Stimulated activated CD4-positive, alpha-beta T cell treated with anti-CD3 and anti-CD28 coated beads, Interleukin-12 subunit alpha, Interleukin-12 subunit beta, amount 100 ng/mL, for 4 hours (primary cell): ENCODE results near the gene ASF1B.
"Not testable (repeated sequence)": the region's sequence is repeated elsewhere in the genome, so short reads cannot be mapped to it uniquely, and the experiment has no call there.

Source experiments
- DNase-seq: peaks from one replicate; pipeline ENCODE4 v3.0.0-alpha.2; 2020

The ASF1B gene

DNA sequence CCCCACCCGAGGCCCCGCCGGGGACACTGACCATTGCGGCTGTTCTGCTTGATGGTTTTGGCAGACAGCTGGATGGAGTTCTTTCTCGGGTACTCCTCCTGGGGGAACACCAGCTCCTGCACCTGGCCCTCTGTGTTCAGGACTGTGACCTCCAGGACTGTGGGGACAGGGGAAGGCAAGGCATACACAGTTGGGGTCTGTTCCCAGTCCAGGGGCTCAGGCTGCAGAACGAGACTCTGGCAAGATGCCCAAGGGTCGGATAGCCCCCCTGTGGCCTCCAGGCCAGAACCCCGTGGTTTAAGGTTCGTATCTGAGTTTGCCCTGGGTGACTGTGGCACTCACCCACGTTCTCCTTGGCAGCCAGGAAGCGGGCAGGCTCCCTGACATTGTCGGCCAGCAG, 22.7 kb upstream of the ASF1B start:
- no peak for DNase-seq

DNA sequence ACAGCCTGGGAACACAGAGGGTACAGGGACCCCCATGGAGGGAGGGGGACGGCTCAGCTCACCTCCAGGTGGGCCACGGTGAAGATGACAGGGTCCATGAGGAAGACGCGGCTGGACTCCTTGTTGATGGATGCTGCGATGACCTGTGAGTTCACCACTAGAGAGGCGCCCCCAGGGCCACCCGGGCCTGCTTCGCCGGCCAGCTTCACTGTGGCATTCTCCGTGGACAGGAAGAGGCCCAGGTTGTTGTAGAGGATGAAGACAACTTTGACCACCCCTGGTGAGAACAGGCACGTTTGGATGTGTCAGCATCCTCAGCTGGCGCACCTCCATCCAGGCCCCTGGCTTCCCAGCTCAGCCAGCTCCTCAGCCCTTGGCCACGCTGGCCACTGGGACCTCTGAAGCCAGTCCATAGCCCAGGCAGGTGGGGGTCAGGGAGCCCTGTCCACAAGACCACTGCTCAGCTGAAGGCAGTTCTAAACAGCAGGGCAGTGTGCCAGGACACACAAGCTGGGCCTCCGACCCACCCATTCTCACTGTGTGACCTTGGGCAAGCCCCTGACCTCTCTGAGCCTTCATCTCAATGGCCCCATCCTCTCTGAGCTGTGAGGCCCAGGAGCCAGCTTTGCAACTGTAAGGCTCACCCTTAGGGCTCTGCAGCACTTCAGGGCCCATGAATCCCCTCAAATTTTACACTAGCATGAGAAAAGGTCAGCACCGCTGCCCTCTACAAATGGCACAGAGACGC, 22.1 kb upstream of the ASF1B start:
- no peak for DNase-seq

DNA sequence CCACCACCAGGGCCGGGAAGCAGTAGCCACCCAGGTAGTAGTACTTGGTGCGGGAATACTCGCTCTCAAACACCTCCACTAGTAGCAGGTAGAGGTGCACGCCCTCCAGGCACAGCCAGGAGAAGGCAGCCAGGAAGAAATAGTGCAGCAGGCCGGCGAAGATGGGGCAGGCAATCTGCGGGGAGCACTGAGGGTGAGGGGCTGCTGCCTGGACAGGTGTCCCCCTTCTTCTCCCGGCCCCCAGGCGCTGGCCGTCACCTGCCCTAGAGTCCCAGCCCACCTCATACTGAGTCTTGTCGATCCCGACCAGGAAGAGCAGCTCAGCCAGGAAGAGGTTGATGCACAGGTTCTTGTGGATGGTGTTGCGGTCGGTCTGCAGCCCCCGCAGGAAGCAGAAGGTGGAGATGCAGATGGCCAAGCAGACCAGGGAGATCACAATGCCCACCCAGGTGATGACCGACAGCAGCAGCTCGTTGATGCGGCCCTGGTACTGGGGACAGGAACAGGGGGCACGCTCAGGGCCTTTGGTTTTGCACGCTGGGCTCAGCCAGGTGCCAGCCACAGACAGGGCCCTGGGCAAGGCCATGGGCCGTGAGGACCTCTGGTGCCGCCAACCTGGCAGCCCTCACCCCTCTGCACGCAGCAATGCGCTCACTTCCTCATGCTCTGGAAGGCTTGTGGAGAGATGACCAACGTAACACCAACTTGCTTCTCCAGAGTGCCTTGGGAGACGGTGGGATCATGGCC, 20.8 kb upstream of the ASF1B start:
- no peak for DNase-seq

DNA sequence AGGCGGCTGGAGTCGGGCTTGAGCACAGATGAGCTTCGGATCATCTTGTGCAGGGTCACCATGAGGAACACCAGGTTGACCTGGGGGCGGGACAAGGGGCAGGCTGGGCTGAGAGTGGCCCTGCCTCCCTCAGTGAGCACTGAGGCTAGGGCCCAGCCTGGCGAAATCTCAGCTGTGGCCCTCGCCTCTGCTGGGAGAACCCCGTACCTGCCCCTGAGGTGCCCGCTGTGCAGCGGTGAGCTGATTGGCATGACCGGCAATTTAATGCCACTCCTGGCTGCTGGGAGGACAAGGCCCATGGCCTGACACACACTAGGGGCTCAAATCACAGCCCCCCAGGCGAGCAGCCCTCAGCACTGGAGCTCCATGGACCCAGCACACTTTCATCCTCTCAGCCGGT, 19.7 kb upstream of the ASF1B start:
- DNase-seq = no peak

DNA sequence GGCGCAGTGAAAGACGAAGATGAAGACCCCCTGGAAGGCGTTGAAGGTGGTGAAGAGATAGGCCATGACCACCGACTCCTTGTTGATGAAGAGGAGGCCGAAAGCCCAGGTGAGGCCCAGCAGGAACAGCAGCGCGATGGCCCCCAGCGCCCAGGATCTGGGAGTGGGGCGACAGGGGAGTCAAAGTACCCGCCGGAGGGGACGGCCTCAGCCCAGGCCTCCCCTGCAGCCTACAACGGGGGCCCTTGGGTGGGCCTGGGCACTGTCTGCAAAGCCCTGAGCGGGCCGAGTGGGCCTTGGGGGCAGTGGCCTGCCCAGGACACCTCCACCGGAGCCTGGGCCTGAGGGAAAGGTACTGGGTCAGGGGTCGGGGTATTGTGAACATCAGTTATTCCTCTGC, 19.0 kb upstream of the ASF1B start:
- DNase-seq = no peak

DNA sequence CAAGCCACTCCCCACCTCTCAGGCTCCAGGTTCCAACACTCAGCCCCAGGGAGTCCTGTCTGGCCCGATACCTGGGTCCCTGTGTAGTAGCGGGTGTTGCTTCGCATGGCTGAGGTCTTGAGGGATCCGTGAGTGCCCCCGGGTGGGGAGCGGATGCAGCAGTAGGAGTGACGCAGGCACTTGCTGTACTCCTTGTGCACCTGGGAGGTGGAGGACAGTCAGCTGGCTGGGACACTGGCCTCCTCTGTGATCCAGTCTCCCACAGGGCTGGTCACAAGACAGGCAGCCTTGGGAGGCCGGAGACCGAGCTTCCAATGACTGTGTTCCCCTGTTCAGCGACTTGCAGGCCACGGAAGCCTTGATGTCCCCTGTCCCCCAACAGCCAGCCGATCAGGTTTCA, 16.3 kb upstream of the ASF1B start:
- no peak for DNase-seq

DNA sequence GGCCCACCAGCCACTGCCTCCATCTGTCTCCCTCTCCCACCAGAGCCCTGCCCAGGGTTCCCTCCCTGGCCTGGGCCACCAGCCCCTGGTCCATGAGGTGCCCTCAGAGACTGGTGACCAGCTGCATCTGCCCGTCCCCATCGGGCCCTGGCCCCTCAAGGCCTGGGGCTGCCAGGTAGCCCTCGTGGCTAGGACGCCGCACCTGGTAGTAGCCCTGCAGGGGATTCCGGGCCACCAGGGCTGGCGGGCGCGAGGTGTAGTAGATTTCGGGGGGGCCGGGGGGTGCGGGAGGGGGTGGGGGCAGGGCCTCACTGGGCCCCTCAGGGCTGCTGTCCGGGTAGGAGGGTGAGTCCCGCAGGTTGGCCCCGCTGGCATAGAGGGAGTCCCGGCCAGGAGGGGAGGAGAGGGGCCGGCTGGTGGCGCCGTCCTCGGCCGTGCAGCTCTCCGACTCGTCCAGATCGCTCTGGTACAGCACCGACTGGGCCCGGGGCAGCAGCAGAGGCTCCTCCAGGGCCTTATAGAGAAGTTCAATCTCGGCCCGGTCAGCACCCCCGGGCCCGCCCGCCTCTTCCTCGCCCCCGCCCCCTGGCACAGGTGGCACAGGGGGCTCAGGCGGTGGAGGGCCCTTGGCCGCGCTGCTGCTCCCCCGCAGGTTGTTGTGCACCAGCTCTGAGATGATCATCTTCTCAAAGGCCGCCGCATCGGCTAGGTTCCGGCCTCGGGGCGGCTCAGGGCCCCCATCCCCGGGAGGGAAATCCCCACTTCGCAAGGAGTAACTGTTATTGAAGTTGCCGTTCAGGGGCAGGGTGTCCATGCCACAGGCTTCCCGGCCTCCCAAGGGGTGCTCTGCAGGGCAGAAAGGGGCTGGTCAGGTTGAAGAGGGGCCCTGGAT, 14.6 kb upstream of the ASF1B start:
- no peak for DNase-seq

DNA sequence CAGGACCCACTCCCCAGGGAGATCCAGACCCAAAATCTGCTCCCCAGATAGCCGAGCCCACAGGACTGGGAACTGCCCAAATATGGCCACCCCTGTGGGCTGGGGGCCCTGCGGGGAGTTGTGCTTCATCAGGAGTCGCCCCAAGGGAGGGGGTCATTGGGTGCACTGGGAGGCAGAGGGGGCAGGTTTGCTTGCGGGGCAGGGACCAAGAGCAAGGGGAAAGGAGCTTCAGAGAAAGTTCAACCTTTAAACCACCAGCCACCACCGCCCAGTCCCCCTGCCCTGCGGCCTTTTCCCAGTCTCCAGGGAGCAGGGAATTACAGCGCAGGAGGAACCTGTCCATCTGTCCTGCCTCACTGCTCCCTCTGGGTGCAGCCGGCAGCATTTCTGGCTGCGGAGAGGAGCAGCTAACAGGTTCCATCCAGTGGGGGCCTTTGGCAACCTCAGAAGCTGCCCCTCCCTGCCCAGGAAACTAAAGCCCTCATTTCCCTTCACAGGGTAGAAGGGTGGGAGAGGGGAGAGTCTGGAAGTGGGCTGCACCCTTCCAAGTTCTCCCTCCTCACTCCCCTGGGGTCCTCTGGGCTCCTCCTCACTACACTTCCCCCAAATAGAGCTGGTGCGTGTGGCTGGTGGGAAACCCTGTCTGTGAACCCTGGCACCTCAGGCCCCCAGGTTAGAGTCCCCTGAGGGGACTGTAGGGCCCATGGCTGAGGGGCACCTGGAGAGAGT, 13.8 kb upstream of the ASF1B start:
- DNase-seq = no peak

DNA sequence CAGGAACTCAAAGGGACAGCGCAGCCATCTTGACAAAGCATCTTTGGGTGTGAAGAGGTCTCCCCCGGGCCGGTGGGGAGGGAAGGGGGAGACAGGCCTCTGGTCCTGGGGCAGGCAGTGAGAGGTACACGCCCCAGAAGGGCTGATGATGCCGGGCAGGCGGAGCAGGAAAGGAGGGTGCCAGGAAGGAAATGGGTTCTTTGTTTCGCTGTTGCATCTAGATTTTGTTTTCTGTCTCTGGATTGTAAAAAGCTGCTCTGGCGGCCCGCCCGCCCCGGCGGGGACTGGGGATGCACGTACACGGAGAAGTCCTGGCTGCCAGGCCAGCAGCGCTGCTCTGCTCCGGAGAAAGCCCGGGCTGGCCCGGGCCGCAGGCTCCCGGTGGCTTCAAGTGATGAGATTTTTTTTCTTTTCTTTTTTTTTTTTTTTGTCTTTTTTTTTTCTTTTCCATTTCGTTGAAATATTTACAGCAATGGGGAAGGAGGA, 13.2 kb upstream of the ASF1B start:
- peak; percentile 38 for DNase-seq

DNA sequence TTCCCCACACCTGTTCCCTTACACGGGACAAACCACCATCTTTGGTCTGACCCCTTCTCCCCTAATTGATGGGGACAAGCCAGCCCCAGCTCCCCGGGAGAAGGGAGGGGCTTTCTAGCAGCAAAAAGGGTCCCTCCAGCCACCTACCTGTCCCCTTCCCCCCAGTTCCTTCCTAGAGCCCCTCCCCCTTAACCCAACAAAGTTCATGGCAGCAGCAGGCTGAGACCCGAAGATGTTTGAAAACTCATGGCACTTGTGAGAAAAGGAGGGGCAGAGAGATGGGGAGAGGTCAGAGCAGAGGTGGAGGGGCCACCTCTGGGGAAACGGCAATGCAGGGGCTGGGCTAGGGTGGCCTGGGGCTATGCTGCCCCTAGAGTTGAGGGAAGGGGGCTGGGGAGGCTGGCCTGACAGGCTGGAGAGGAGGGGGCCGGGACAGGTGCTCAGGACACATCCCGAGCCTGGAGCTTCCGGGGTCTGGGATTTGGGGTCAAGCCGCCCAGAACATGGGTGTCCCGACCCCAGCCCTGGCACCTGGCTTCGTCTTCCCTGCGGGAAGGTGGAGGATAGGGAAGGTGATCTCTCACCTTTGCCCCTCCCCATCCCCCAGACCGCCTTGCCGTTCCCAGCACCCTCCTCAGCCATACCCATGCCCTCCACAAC, 12.5 kb upstream of the ASF1B start:
- DNase-seq = no peak

DNA sequence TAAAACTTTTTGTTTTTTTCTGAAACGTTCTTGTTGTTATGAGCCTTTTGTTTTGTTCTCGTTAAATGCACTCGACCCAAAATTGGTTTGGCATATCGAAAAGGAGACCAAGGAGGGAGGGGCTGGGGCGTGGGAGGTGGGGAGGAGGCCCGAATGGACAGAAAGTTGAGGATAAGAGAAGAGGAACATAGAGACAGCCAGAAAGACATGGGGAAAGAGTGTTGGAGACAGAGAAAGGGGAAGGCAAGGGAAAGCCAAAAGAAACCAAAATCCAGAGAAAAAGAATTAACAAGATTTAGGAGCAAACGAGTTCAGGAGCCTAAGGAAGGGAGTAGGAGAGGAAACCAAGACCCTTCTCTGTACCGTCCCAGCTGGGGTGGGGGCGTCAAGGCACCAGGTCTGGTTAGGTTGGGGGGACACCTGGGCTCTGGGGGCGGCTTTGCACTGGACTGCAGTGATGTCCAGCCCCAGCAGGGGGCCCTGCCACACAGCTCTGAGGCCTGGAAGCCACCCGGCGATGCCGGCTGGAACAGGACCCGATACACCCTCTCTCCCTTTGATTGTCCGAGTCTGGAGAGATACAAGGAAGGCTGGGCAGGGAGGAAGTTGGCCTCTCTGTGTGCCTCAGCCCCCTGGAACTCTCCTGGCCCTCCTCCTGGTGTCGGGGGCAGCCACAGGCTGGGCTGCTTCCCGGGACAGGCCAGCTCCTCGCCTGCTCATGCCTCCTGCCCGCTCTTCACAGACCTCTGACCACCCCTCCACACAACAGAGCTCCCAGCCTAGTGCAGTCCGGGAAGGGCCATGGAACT, 11.6 kb upstream of the ASF1B start:
- peak; percentile 50 for DNase-seq

DNA sequence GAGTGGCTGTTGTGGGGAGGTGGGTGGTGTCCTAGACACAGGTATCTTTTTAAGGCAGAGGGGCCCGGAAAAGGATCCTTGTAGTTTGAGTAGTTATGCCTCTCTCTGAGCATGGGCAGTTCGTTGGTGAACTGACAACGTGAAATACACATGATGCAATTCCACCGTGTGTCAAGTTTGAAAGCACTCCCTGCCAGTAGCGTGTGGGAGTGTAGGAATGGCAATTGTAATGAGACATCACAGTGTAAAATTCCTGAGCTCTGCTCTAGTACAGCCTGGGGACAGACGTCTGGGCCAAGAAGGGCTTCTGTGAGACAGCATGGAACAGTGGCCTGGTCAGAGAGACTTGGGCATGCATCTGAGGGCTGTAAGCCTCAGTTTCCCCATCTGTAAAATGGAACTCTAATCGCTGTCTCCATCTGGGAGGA, 10.4 kb upstream of the ASF1B start:
- no peak for DNase-seq

DNA sequence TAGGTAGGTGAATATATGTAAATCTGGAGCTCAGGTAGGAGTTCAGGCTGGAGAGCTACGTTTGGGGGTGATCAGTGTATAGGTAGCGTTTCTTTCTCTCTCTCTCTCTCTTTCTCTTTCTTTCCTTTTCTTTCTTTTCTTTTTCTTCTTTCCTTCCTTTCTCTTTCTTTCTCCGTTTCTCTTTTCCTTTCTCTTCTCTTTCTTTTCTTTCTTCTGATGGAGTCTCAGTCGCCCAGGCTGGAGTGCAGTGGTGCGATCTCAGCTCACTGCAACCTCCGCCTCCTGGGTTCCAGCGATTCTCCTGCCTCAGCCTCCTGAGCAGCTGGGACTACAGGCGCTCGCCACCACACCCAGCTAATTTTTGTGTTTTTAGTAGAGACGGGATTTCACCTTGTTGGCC, 9.8 kb upstream of the ASF1B start:
- not testable (repeated sequence) for DNase-seq

DNA sequence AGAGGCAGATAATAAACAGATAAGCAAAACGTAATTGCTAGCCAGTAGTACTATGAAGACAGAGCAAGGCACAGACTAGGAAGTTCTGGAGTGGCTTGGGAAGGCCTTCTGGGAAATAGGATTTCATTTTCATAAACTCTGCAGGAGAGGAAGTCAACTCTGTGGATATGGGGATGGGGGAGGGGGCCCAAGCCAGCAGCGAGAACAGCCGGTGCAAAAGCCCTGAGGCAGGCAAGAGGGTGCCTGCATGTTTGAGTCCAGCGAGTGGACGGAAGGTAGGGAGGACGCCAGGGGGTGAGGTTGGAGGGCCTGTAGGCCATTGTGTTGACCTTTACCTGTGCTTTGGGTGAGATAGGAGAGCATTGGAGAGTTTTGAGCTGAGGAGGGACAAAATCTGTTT, 9.0 kb upstream of the ASF1B start:
- no peak for DNase-seq

DNA sequence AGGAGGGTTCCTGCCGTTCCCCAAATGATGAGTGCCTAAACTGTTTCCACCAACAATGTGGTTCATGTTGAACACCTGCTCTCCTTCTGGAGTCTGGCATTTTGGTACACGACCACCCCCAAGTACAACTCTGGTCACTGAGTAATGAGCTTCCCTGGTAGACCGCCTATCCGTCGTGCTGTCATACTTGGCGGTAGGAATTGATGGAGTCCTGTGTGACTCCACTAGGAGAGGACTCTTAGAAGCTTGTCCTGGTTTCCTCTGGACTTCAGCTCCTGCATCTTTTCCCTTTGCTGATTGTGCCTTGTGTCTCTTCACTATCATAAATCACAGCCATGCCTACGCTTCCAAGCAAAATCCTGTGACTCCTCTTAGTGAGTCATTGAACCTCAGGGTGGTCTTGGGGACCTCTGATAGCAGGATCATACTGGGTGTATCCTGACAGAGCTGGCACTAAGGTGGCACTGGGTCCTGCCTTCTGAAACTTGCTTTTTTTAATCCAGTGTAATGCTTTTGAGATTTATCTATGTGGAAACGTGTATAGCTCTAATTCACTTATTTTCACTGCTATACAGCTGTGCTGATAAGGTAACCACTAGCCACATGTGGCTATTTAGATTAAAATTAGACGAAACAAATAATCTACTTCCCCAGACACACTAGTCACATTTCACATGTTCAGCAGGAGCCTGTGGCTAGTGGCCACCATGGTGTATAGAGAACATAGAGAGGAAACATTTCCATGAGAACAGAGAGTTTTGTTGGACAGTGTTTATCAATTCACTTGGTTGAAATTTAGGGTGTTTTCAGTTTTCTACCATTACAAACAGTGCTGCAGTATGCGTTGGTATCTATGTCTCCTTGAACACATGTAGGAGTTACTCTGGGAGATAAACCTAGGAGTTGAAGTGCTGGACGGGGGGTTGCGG, 6.1 kb upstream of the ASF1B start:
- no peak for DNase-seq

DNA sequence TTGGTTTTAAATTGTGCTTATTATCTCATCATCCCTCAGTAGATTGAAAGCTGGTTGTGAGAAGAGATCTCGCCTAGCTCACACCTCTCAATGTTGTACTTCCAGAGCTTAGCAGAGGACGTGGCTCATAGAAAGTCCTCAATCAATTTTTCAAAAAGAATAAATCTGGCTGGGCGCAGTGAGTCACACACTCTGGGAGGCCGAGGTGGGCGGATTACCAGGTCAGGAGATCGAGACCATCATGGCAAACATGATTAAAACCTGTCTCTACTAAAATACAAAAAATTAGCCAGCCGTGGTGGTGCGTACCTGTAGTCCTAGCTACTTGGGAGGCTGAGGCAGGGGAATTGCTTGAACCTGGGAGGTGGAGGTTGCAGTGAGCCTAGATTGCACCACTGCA, 4.7 kb upstream of the ASF1B start:
- DNase-seq = no peak

DNA sequence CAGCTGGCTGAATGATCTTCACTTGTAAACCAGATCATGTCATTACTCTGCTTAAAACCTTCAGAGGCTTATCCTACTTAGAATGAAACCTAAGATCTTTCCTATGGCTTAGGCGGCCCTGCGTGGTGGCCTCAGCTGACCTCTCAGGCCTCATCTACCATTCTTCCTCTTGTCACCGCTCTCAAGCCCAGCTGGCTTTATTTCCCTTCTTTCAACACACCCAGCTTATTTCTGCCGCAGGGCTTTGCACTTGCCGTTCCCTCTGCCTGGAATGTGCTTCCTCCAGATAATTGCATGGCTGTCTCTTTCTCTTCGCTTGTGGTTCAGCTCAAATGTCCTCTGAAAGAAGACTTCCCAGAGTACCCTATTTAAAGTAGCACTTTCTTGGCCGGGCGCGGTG, 3.6 kb upstream of the ASF1B start:
- DNase-seq = no peak

DNA sequence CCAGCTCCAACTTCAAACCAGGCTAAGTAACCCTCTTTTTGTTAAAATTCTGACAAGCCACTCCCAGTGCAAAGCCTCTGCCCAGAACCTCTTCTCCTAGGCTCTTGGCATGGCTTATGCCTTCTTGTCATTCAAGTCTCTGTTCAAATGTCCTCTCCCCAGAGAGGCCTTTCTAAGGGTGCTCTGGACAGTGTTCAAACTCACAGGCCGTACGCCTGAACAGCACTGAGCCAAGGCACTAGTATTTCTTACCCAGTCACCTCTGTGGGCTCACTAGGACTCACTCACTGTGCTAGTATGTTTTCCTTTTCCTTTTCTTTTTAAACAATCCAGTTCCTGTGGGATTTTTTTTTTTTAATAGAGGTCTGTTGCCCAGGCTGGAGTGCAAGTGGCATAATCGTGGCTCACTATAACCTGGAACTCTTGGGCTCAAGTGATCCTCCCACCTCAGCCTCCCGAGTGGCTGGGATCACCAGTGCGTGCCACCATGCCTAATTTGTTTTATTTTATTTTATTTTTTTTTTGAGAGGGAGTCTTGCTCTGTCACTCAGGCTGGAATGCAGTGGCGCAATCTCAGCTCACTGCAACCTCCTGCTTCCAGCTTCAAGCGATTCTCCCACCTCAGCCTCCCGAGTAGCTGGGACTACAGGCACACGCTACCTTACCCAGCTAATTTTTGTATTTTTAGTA, 2.3 kb upstream of the ASF1B start:
- DNase-seq = no peak

DNA sequence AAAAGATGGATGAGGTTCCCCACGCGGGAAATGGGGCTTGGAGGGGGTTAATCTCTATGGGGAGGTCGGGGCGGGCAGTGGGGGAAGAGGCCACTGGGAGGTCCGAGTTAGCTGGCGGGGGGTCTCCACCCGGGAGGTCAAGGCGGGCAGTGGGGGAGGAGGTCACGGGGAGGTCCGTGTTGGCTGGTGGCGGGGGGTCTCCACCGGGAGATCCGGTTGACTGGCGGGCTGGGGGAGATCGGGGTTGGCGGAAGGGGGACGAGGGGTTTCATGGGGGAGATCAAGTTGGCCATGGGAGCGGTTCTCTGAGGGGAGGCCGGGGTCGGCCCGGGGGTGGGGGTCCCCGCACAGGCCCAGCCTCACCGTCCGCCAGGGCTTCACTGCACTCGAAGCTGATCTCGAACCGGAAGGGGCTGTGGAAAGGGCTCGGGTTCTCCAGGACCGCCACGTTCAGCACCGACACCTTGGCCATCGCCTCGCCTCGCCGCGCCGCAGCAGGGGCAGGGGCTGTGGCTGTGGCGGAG, 342 bp downstream of the ASF1B start:
- no peak for DNase-seq
